Measurements from ENCODE around the gene TEDC1. TPM values are rescaled to one million over a fixed set of nuclear protein-coding genes. Genes with fewer than 3 reads are reported as not detected.

The TEDC1 gene
- total RNA-seq (10 to 100 TPM in 1 of 2 donors, 1 to 10 TPM in 1; 7.7 to 12.5 TPM), polyA plus RNA-seq (ENCODE audit: insufficient read length in 2 of 2) (10 to 100 TPM; 21.1 to 21.3 TPM)
- long read RNA-seq, donor 1, partial matches to known transcripts, result 0 of 10 reads
- long read RNA-seq, donor 1, other reads (novel, unspliced or antisense), result 0 of 10 reads
- long read RNA-seq, donor 2, partial matches to known transcripts, result 0 of 1 reads
- long read RNA-seq, donor 2, other reads (novel, unspliced or antisense), result 0 of 1 reads
- long read RNA-seq, donor 3, partial matches to known transcripts, result 0 of 1 reads
- long read RNA-seq, donor 3, other reads (novel, unspliced or antisense), result 0 of 1 reads
- long read RNA-seq, donor 4, partial matches to known transcripts, result 7 of 9 reads
- long read RNA-seq, donor 4, other reads (novel, unspliced or antisense), result 0 of 9 reads

GRCh38 chr14:105490572-105491365 lies at the start of gene TEDC1:
TSS of gene TEDC1 (plus strand) at chr14:105491246. CDS start at chr14:105491376, 130 bp downstream.
- DNase-seq (ENCODE audit: low read depth in 4 of 6, low spot score in 6 of 6), result peak; percentile 98 to 100 (median 99)
- peaks cover 59% of the 10 kb centered on the region for H3K4me1 ChIP-seq (ENCODE audit: control insufficient read depth, insufficient read depth, low read length)

GRCh38 chr14:105442125-105442524 lies 48.9 kb upstream of the TEDC1 start:
- Histone ChIP-seq H3K9me3 (ENCODE audit: control insufficient read depth, insufficient read depth, low read length) (no peaks in the 10 kb centered on the region), H3K4me1 (ENCODE audit: control insufficient read depth, insufficient read depth, low read length) (no peaks in the 10 kb centered on the region), H3K4me3 (ENCODE audit: low read depth, low read length) (no peak overlapping the region), H3K27ac (ENCODE audit: low read depth, low read length) (no peak overlapping the region), H3K36me3 (ENCODE audit: control insufficient read depth, insufficient read depth, low read length) (peaks cover 78% of the 10 kb centered on the region), H3K27me3 (ENCODE audit: control insufficient read depth, insufficient read depth, low read length) (no peaks in the 10 kb centered on the region)
- DNase-seq (ENCODE audit: low read depth in 4 of 6, low spot score in 6 of 6), result no peak
- 85% methylated on average over 16 of the region's 17 CpGs for WGBS (ENCODE audit: insufficient coverage)

More at GRCh38 chr14:105490572-105491365, at the start of gene TEDC1:
- H3K9me3 ChIP-seq (ENCODE audit: control insufficient read depth, insufficient read depth, low read length), result no peaks in the 10 kb centered on the region
- H3K36me3 ChIP-seq (ENCODE audit: control insufficient read depth, insufficient read depth, low read length), result peaks cover 37% of the 10 kb centered on the region
- under 1% methylated on average over 94 of the region's 94 CpGs for WGBS (ENCODE audit: insufficient coverage)
- H3K4me3 ChIP-seq (ENCODE audit: low read depth, low read length), result peak within 1 kb of the TSS; percentile 51
- H3K27me3 ChIP-seq (ENCODE audit: control insufficient read depth, insufficient read depth, low read length), result peaks cover 26% of the 10 kb centered on the region
- peak within 1 kb of the TSS; percentile 90 for H3K27ac ChIP-seq (ENCODE audit: low read depth, low read length)

GRCh38 chr14:105442834-105443233 lies 48.2 kb upstream of the TEDC1 start:
- H3K9me3 ChIP-seq (ENCODE audit: control insufficient read depth, insufficient read depth, low read length), result no peaks in the 10 kb centered on the region
- H3K4me3 ChIP-seq (ENCODE audit: low read depth, low read length), result no peak overlapping the region
- peaks cover 78% of the 10 kb centered on the region for H3K36me3 ChIP-seq (ENCODE audit: control insufficient read depth, insufficient read depth, low read length)
- no peaks in the 10 kb centered on the region for H3K4me1 ChIP-seq (ENCODE audit: control insufficient read depth, insufficient read depth, low read length)
- WGBS (ENCODE audit: insufficient coverage), result 86% methylated on average over 12 of the region's 12 CpGs
- H3K27ac ChIP-seq (ENCODE audit: low read depth, low read length), result no peak overlapping the region
- DNase-seq (ENCODE audit: low read depth in 4 of 6, low spot score in 6 of 6), result no peak
- no peaks in the 10 kb centered on the region for H3K27me3 ChIP-seq (ENCODE audit: control insufficient read depth, insufficient read depth, low read length)

- peaks cover 78% of the 10 kb centered on the region for H3K36me3 ChIP-seq (ENCODE audit: control insufficient read depth, insufficient read depth, low read length)
- no peak overlapping the region for H3K4me3 ChIP-seq (ENCODE audit: low read depth, low read length)
- DNase-seq (ENCODE audit: low read depth in 4 of 6, low spot score in 6 of 6), result no peak
- peaks cover 8% of the 10 kb centered on the region for H3K4me1 ChIP-seq (ENCODE audit: control insufficient read depth, insufficient read depth, low read length)
- no peaks in the 10 kb centered on the region for H3K9me3 ChIP-seq (ENCODE audit: control insufficient read depth, insufficient read depth, low read length)
- 87% methylated on average over 17 of the region's 17 CpGs for WGBS (ENCODE audit: insufficient coverage)
- H3K27ac ChIP-seq (ENCODE audit: low read depth, low read length), result no peak overlapping the region
- no peaks in the 10 kb centered on the region for H3K27me3 ChIP-seq (ENCODE audit: control insufficient read depth, insufficient read depth, low read length)
Observed at GRCh38 chr14:105444859-105445258, 46.2 kb upstream of the TEDC1 start.

GRCh38 chr14:105445290-105445689 lies 45.8 kb upstream of the TEDC1 start:
- Histone ChIP-seq H3K4me3 (ENCODE audit: low read depth, low read length) (no peak overlapping the region), H3K4me1 (ENCODE audit: control insufficient read depth, insufficient read depth, low read length) (peaks cover 8% of the 10 kb centered on the region), H3K27ac (ENCODE audit: low read depth, low read length) (no peak overlapping the region), H3K36me3 (ENCODE audit: control insufficient read depth, insufficient read depth, low read length) (peaks cover 78% of the 10 kb centered on the region), H3K27me3 (ENCODE audit: control insufficient read depth, insufficient read depth, low read length) (no peaks in the 10 kb centered on the region), H3K9me3 (ENCODE audit: control insufficient read depth, insufficient read depth, low read length) (no peaks in the 10 kb centered on the region)
- DNase-seq (ENCODE audit: low read depth in 4 of 6, low spot score in 6 of 6), result no peak
- WGBS (ENCODE audit: insufficient coverage), result 85% methylated on average over 22 of the region's 24 CpGs

- Histone ChIP-seq H3K4me3 (ENCODE audit: low read depth, low read length) (no peak overlapping the region), H3K36me3 (ENCODE audit: control insufficient read depth, insufficient read depth, low read length) (peaks cover 78% of the 10 kb centered on the region), H3K27me3 (ENCODE audit: control insufficient read depth, insufficient read depth, low read length) (no peaks in the 10 kb centered on the region), H3K4me1 (ENCODE audit: control insufficient read depth, insufficient read depth, low read length) (peaks cover 8% of the 10 kb centered on the region), H3K9me3 (ENCODE audit: control insufficient read depth, insufficient read depth, low read length) (no peaks in the 10 kb centered on the region), H3K27ac (ENCODE audit: low read depth, low read length) (no peak overlapping the region)
- DNase-seq (ENCODE audit: low read depth in 4 of 6, low spot score in 6 of 6), result no peak
- WGBS (ENCODE audit: insufficient coverage), result 91% methylated on average over 24 of the region's 26 CpGs
Observed at GRCh38 chr14:105445901-105446845, 44.9 kb upstream of the TEDC1 start.

GRCh38 chr14:105446971-105447370 lies 44.1 kb upstream of the TEDC1 start:
- H3K4me1 ChIP-seq (ENCODE audit: control insufficient read depth, insufficient read depth, low read length), result peaks cover 8% of the 10 kb centered on the region
- H3K36me3 ChIP-seq (ENCODE audit: control insufficient read depth, insufficient read depth, low read length), result peaks cover 84% of the 10 kb centered on the region
- H3K4me3 ChIP-seq (ENCODE audit: low read depth, low read length), result no peak overlapping the region
- 78% methylated on average over 13 of the region's 14 CpGs for WGBS (ENCODE audit: insufficient coverage)
- no peaks in the 10 kb centered on the region for H3K27me3 ChIP-seq (ENCODE audit: control insufficient read depth, insufficient read depth, low read length)
- DNase-seq (ENCODE audit: low read depth in 4 of 6, low spot score in 6 of 6), result no peak
- H3K27ac ChIP-seq (ENCODE audit: low read depth, low read length), result no peak overlapping the region
- no peaks in the 10 kb centered on the region for H3K9me3 ChIP-seq (ENCODE audit: control insufficient read depth, insufficient read depth, low read length)

- Histone ChIP-seq H3K4me1 (ENCODE audit: control insufficient read depth, insufficient read depth, low read length) (peaks cover 8% of the 10 kb centered on the region), H3K4me3 (ENCODE audit: low read depth, low read length) (no peak overlapping the region), H3K9me3 (ENCODE audit: control insufficient read depth, insufficient read depth, low read length) (no peaks in the 10 kb centered on the region), H3K27ac (ENCODE audit: low read depth, low read length) (no peak overlapping the region), H3K27me3 (ENCODE audit: control insufficient read depth, insufficient read depth, low read length) (no peaks in the 10 kb centered on the region), H3K36me3 (ENCODE audit: control insufficient read depth, insufficient read depth, low read length) (peaks cover 85% of the 10 kb centered on the region)
- DNase-seq (ENCODE audit: low read depth in 4 of 6, low spot score in 6 of 6), result no peak
- WGBS (ENCODE audit: insufficient coverage), result 90% methylated on average over 31 of the region's 31 CpGs
Observed at GRCh38 chr14:105447651-105448640, 43.1 kb upstream of the TEDC1 start.

Measured in spinal cord (tissue), 10 donors.